Left forelimb (tissue), 1 donor: ENCODE measurements around the gene CWC15.
A peak's percentile ranks its signal among the peaks of the same experiment; 100 is the strongest.
"Not testable (repeated sequence)": the region's sequence is repeated elsewhere in the genome, so short reads cannot be mapped to it uniquely, and the experiment has no call there.

ENCODE experiments used
- DNase-seq: peaks from one replicate; pipeline ENCODE4 v3.0.0-alpha.2; 2018; ENCODE audit warnings: low spot score

Gene CWC15

GRCh38 chr11:94954753-94955152, 18.6 kb downstream of the CWC15 start:
- DNase-seq: no peak

- no peak for DNase-seq
These were observed 25.2 kb downstream of the CWC15 start for GRCh38 chr11:94948070-94948617.

GRCh38 chr11:94946812-94947211, 26.5 kb downstream of the CWC15 start:
- no peak for DNase-seq

DNA sequence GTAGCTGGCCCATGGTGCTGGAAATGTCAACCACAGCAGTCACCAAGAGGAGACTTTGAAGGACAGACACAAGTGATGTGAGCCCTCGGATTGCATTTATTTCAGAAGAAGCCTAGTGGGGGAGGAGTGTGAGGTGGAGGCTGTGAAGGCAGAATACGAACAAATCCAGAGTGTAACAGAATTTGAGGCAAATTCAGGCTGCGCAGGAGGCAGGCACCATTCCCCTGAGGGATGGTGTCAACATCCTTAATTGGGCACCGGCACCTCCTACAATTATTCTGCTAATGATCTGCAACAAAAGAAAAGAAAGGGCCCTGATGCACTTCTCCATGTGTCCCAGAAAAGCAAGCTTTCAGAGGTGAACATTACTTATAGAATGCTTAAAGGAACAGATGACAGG, 32.2 kb downstream of the CWC15 start:
- DNase-seq: no peak

GRCh38 chr11:94939346-94939745, 34.0 kb downstream of the CWC15 start:
- no peak for DNase-seq

DNA sequence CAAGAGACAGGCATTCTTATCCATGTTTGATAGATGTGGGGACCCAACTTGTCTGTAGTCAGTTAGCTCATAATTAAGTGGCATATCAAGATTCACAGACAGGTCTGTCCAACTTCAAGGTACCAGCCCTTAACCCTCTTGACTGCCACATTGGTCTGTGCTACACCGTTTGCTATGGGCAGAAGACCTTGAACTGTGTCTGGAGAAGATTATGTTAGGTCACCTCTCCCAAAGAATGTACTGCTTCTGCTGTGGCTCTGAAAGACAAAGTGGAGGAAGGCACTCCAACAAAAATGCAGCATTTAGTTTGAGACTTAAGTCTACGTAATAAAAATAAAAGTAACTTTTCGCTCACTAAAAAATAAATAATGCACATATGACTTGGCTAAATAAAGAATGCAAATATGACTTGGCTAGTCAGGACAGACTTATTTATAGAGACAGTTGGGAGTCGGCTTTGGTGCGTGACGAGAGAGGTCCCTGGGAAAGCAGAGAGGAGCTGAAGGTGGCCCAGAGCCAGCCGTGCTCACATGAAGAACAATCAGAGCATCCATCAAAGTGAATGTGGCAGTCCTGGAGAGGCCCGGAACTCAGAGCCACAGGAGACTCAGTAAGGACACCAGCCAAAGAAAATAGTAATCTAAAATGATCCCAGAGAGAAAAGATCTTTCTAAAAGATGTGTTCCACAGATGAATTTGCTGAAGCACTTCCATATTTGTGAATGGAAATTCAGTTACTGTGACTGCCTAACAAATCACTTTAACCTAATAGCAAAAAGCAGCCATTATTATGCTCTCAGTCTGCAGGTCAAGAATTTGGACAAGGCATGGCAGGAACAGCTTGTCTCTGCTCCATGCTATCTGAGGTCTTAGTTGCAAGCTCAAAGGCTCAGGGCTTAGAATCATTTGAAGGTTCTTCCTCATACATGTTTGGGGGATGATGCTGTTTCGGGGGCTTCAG, 35.0 kb downstream of the CWC15 start:
- DNase-seq: peak; percentile 78

GRCh38 chr11:94934846-94935245, 38.5 kb downstream of the CWC15 start:
- no peak for DNase-seq

DNA sequence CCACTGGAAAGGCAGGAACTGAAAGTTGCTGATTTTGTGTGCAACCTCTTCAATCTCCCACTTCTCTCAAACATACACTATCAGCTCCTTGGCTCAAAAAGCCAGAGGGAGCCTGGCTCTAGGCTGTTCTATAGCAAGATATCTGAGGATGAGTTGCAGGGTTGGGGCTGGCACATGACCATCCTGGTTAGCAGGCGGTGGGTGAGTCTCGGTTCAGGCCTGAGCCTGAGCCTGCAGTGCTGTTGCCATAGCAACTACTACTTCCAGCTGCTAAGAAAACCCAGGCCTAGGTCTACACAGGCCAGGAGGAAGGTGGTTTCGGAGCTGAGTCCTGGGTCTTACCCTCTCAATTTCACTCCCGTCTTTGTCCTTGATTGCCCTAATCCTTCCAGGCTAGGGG, 39.0 kb downstream of the CWC15 start:
- no peak for DNase-seq

- DNase-seq: no peak
These were observed 39.9 kb downstream of the CWC15 start for GRCh38 chr11:94933223-94934130.

GRCh38 chr11:94932503-94932902, 40.9 kb downstream of the CWC15 start:
- DNase-seq: no peak

DNA sequence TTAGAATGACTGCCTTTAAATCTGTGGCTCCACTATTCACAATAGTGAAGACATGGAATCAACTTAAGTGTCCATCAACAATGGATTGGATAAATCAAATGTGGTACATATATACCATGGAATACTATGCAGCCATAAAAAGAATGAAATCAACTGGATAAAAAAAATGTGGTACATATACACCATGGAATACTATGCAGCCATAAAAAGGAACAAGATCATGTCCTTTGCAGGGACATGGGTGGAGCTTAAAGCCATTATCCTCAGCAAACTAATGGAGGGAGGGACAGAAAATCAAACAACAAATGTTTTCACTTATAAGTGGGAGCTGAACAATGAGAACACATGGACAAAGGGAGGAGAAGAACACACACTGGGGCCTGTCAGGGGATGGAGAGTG, 41.3 kb downstream of the CWC15 start:
- DNase-seq: not testable (repeated sequence)

DNA sequence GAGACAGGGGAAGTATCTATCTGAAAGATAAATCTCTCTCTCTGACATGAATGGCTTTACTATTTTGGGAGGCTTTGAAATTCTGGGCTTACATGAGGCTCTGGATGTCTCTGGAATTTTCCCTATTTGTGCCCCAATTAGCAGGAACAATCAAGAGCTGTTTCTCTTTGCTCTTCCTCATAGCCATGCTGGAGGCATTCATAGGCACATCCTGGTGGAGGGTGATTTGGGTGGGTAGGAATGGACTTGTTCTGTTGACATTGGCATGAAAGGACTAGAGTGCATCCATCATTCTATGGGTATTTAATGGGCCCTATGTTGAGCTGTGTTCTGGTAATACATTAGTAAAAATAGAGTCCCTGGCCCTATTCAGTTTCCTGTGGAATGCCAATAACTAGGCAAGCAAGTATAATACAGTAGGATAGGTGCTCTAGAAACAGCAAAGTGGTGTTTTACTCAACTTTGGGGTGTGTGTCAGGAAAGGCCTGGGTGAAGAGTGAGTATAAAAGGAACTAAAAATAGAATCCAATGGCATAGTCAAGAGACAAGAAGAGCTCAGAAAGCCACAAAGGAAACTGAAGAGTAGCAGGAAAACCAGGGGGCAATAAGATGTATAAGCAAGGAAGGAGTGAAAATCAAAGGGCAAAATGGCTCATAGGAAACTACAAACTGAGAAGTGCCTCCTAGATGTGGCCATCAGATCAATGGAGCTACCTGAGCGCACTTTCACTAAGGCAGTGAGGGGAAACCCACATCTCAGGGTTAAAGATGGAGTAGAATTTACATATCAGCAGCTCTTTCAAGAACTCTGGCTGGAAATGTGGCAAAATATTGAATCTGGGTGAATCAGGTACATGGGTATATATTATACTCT, 45.0 kb downstream of the CWC15 start:
- no peak for DNase-seq

- DNase-seq: peak; percentile 78
These were observed 46.6 kb downstream of the CWC15 start for GRCh38 chr11:94926698-94927237.

DNA sequence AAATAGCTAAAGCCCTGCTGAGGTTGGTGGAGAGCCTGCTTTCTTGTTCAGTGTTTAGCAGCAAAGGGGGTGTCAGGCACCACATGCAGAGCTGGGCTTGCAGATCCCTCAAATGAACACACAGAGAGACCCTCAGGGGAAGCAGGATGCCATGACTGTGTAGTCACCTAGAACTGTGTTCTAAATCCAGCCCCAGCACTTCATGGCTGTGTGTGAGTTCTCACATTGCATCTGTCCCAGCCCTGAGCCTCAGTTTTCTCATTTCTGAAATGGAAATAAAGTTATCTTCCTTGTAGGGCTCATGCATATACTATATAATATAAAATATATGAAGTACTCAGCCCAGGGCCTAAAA, 47.1 kb downstream of the CWC15 start:
- DNase-seq: no peak

GRCh38 chr11:94925422-94926270, 47.7 kb downstream of the CWC15 start:
- no peak for DNase-seq

DNA sequence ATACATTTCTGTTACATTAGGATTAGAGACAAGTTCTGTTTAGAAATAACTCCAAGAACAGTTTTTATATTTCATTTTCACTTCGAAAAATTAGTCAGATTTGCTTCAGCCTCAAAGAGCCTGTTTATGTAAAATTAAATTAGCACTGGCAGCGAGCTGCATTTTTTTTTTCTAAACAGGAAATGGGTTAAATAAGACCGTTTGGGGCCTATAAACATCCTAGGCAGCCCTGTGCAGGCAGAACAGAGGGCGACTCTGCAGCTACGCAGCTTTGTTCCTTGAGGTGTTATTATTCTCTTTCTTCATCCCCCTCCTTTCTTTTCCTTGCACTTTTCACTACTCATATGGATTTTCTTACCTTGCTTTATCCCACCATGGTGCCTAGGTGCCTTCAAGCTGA, 48.7 kb downstream of the CWC15 start:
- no peak for DNase-seq

- DNase-seq: no peak
These were observed 49.2 kb downstream of the CWC15 start for GRCh38 chr11:94924171-94924572.

DNA sequence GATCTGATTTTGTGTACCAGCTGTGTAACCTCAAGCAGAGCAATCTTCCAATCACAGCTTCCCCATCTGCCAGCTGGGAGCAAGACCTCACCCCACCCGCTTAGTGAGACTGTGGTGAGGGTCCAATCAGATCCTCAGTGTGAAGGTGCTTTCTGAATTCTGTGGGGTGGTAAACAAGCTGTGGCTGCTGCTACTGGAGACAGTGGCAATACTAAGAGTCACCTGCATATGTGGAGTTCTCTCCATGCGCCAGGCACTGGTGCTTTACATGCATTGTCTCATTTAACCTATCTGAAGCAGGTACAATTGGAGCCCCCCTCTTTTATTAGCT, 50.4 kb downstream of the CWC15 start:
- no peak for DNase-seq

- DNase-seq: no peak
These were observed 50.9 kb downstream of the CWC15 start for GRCh38 chr11:94922321-94923003.

- DNase-seq: no peak
These were observed 53.0 kb downstream of the CWC15 start for GRCh38 chr11:94920311-94920710.
